Measurements from ENCODE around the gene ASB10.

Gene ASB10

GRCh38 chr7:151186640-151187408, at the start of gene ASB10:
ASB10 (minus strand) TSS chr7:151187250; CDS start chr7:151187130, 120 bp downstream.
- no peak for DNase-seq

GRCh38 chr7:151236406-151236805, 49.4 kb upstream of the ASB10 start:
- DNase-seq = no peak

GRCh38 chr7:151235091-151235787, 48.2 kb upstream of the ASB10 start:
- DNase-seq = no peak

GRCh38 chr7:151233804-151234203, 46.8 kb upstream of the ASB10 start:
- no peak for DNase-seq

- DNase-seq = peak; percentile 68
Observed at GRCh38 chr7:151232917-151233701, 46.1 kb upstream of the ASB10 start.

GRCh38 chr7:151232091-151232916, 45.3 kb upstream of the ASB10 start, which contains the start of gene CHPF2:
CHPF2 (plus strand) TSS chr7:151232483; CDS start chr7:151234012, 1,529 bp downstream.
- peak; percentile 87 for DNase-seq

GRCh38 chr7:151231080-151231479, 44.0 kb upstream of the ASB10 start:
- no peak for DNase-seq

- no peak for DNase-seq
Observed at GRCh38 chr7:151229249-151229648, 42.2 kb upstream of the ASB10 start.

- no peak for DNase-seq
Observed at GRCh38 chr7:151228024-151228866, 41.2 kb upstream of the ASB10 start.

GRCh38 chr7:151226875-151227782, 40.1 kb upstream of the ASB10 start, which contains the start of gene ABCF2:
ABCF2 (minus strand) TSS chr7:151227205; CDS start chr7:151226458, 747 bp downstream.
- DNase-seq = peak; percentile 97

- no peak for DNase-seq
Observed at GRCh38 chr7:151226560-151226874, 39.5 kb upstream of the ASB10 start.

- no peak for DNase-seq
Observed at GRCh38 chr7:151225948-151226510, 39.0 kb upstream of the ASB10 start.

GRCh38 chr7:151223728-151224127, 36.7 kb upstream of the ASB10 start:
- no peak for DNase-seq

GRCh38 chr7:151218170-151218569, 31.1 kb upstream of the ASB10 start:
- DNase-seq = no peak

GRCh38 chr7:151215396-151215795, 28.3 kb upstream of the ASB10 start:
- no peak for DNase-seq

- no peak for DNase-seq
Observed at GRCh38 chr7:151213826-151214225, 26.8 kb upstream of the ASB10 start.

GRCh38 chr7:151212626-151213025, 25.6 kb upstream of the ASB10 start:
- no peak for DNase-seq

- no peak for DNase-seq
Observed at GRCh38 chr7:151211155-151211772, 24.2 kb upstream of the ASB10 start.

GRCh38 chr7:151210087-151210854, 23.2 kb upstream of the ASB10 start, which contains the start of gene H2BK1:
H2BK1 (minus strand) TSS chr7:151210488; CDS start chr7:151210318, 170 bp downstream.
- no peak for DNase-seq
